ENCODE data around the gene CYS1. TPM values are rescaled to one million over a fixed set of nuclear protein-coding genes. Genes with fewer than 3 reads are reported as not detected.
A peak's percentile ranks its signal among the peaks of the same experiment; 100 is the strongest.

CYS1 gene
- total RNA-seq, 1 donor from 2014 or later: 3.8 TPM

DNA sequence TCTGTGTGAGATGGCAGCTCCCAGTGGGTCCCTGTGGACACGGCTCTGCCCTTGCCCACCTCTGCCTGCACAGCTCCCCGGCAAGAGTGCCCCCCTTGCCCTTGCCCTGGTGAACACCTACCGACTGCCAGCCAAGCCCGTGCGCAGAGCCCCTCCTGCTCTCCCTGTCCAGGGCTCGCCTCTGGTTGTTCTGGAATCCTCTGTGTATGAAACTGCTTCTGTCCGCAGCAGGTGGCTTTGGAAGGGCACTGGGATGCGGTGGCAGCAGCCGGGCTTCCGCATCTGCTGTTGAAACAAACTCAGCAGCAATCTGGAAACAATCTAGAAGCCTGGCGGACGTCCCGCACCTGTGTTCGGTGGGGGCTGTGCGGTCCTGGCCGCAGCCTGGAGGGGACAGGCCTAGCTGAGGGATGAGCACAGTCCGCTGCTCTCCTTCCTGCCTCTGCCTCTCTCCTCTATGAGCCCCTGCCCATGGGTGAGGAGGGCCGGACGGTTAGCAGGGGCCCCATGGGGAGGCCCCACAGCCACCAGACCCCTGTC lies 70.9 kb downstream of the CYS1 start:
- peak; percentile 74 for DNase-seq (ENCODE audit: low spot score)
- intact Hi-C loops (cut with DNase I): loop anchor here (2.0 kb wide), 1 partner anchor 33 kb away; the partner anchor contains the start of gene KLF11

GRCh38 chr2:10008809-10009176 lies 71.4 kb downstream of the CYS1 start:
- intact Hi-C loops (cut with DNase I): loop anchor here (2.0 kb wide), 1 partner anchor 34 kb away; the partner anchor contains the start of gene KLF11
- no peak for DNase-seq (ENCODE audit: low spot score)

GRCh38 chr2:10007921-10008808 lies 72.0 kb downstream of the CYS1 start:
- DNase-seq (ENCODE audit: low spot score): peak; percentile 75

DNA sequence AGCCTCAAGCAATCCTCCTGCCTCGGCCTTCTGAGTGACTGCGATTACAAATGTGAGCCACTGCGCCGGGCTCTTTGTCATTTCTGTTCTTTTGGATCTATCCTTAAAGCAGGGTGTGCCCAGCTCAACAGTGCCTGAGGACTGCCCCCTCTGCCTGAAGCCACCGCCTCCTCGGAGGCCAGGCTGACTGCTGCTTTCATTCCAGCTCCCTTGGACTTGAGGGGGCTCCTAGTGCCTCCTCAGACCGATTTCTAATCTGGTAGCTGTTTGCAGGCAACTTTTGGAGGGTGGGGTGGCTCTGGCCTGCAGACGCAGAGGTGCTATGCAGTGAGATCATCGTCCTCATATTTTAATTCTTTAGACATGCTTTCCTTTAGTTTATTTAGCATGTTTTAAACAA lies 72.8 kb downstream of the CYS1 start:
- peak; percentile 76 for DNase-seq (ENCODE audit: low spot score)

More at GRCh38 chr2:10007921-10008808, 72.0 kb downstream of the CYS1 start:
- intact Hi-C loops (cut with DNase I): loop anchor here (2.0 kb wide), 1 partner anchor 35 kb away; the partner anchor contains the start of gene KLF11

More for the DNA sequence above, 72.8 kb downstream of the CYS1 start:
- intact Hi-C loops (cut with DNase I): no loop called here

Other genes with a start within 250 kb of the CYS1 start
- gene TAF1B, start 236.9 kb downstream of the CYS1 start, total RNA-seq: 8.4 TPM
- gene GRHL1, start 128.7 kb downstream of the CYS1 start, total RNA-seq: 1.1 TPM
- 22.3 TPM for gene KLF11, start 36.9 kb downstream of the CYS1 start, total RNA-seq
- 0.35 TPM for gene RRM2, start 42.3 kb upstream of the CYS1 start, total RNA-seq
- 21.6 TPM for gene HPCAL1, start 222.5 kb upstream of the CYS1 start, total RNA-seq